ENCODE measurements around the gene ZNF746.
"Not testable (repeated sequence)": the region's sequence is repeated elsewhere in the genome, so short reads cannot be mapped to it uniquely, and the experiment has no call there.

The ZNF746 gene

DNA sequence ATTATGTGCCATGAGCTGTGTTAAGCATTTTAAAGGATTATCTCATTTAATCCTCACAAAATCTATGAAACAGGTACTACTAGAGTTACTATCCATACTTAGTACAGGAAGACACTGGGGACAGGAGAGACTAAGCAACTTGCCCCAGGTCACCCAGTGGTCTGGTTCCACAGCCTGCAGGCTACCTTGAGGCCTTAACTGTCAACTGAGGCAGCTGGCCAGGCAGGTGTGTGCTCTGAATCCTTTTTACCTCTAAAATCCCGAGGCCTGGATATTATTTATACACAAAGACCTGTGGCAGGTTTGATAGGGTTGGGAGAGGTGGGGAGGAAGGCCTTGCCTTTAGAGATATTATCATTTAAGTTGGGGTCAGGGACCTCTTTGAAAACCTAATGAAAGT lies 39.8 kb downstream of the ZNF746 start:
- no peak for DNase-seq

DNA sequence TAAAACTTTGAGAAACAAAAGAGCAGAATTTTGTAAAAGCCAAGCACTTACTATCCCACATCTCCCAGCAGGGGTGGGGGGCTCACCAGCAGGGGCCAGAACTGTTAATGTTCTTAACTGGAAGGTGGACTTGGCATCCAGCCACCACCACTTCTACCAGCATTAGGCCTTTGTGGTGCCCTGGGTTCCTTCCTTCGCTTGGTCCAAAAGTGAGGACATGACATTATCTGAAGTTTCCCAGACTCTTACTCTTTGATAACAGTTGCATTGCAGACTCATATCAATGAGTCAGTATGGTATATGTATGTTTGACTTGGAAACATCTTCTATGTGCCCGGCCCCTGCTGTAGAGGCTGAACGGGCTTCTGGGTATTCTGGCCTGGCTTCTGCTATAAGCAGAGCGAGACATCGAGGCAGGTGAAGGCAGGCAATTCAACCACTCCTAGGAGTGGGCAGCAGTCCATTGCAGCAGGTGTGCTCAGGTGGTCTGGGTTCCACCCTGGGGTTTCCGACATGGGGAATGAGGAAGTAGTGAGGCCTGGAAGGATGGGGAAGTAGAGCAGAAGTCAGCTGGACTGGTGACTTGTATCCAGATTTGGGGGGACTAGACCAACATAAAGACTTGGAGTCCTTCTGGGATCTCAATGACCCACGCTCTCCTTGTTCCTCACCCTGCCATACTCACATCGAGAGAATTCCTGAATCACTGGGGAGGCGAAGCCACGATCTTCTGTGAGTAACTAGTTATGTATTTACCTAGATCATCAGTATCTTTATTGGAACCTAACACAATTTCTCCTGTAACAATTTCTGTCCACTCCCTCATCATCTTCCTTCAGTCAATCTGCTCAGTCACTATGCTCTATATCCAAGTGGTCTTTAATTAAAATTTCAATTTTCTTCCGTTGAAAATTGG lies 40.8 kb downstream of the ZNF746 start:
- DNase-seq: peak; percentile 45

DNA sequence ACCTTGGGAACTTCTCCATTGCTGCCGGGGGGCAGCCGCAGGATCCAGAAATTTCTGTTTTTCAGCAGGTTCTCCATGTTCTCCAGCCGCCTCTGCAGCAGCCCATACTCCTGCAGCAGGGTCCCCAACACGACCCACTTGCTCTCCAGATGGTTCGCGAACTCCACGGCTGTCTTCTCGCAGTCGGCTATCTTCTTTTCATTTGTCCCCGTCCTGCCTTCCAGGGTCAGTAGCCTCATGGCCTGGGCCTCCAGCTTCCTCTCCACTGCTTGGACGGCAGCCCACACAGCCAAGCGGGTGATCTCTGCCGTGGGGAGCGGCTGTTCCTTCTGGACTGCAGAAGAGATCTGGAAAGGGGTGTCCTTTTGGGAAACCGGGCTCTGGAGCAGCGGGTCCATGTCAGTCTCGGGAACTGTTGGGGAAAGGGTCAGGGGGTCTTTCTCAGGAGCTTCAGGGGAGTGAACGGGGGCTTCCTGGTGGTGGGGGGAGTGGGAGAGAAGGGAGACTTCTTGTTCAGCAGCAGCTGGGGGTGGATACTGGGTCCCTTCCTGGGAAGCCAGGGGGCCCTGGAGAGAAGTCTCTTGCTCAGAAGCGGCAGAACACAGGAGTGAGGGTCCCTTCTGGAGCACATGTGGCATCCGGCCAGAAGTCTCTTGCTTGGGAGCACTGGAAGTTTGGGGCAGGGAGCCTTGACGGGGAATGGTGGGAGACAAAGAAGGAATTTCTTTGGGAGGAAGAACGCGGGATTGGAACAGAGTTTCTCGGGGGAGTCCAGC lies 42.2 kb downstream of the ZNF746 start:
- DNase-seq: no peak

DNA sequence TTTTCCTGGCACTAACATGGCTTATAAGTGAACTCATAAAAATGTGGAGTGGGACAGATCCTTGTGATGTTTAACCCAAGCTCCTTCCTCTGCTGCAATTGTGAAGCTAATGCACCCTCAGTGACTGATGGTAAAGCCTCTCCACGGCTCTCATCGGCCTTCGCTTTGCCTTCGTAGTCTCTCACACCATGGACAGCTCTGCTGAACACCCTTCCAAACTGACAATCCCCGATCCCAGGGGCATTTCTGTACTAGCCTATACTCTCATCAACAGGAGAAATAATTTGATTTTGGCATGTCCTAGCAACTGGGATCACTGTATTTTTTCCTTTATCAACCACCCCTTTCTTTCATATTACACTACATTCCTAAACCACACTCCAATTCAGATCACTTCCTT lies 42.9 kb downstream of the ZNF746 start:
- DNase-seq: no peak

DNA sequence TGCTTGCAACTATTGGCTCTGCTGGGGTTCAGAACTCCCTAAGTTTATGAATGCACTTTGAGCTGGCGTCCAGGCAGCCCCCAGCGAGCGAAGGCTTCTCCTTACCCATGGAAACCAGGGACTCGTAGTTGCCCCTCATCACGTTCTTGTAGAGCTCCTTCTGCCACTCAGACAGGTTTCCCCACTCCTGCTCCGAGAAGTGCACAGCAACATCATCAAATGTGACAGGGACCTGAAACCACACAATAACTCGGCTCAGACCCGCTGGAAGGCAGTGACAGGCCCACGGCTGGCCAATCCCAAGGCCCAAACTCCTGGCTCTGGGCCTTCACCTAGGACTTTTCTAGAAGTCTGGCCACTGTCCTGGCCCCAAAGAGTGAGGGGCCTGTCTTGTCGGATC lies 43.6 kb downstream of the ZNF746 start:
- DNase-seq: no peak

DNA sequence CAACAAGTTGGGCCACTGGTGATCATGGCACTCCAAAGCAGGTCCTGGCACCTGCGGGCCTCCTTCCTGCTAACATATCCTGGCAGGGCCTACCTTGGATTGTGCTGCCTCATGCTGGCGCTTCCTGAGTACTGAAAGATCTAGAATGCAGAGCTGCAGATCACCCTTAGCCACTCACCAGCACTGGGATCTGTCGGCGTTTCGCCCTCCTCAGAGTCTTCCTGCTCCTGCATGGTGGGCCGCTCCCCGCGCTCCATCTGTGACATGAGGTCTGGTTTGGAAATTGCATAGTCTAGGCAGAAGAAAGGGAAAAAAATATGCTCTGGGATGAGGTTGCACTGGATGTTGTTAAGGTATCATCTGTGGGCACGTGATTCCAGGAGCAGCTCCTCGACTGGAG lies 46.8 kb downstream of the ZNF746 start:
- no peak for DNase-seq

DNA sequence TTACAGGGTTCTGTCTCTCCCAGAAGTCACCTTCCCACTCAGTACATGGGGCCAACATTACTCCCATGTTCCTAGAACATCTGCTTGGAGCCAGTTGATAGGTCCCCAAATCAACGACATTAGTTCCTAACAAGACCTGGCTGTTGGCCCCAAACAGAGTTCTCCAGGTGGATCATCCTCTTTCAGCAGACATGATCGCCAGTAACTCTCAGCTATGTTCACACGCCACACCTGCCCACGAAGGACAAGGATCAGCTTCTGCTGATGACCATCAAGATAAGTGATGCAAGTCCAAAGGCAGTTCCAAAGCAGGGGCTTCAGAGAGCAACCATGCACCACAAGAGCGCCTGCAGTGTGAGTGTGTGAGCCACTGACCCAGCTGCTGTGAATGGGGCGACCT lies 47.7 kb downstream of the ZNF746 start:
- no peak for DNase-seq

DNA sequence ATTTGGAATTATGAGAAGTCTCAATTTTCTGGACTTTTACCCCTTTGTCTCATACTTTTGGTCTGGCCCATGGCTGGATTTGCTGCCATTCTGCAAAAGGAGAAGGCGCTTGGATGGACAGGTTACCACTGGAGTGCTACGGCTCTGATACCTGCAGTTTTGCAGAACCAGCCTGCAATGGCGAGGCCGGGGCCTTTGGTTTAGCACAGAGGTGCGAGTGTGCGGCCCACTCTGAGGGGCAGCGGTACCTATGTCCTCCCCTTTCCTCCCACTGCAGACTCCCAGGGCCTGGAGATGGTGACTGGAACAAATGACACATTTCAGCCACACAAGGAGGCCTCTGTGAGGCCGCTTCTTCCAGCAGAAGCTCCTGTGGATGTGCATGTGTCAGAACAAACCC lies 48.6 kb downstream of the ZNF746 start:
- no peak for DNase-seq

DNA sequence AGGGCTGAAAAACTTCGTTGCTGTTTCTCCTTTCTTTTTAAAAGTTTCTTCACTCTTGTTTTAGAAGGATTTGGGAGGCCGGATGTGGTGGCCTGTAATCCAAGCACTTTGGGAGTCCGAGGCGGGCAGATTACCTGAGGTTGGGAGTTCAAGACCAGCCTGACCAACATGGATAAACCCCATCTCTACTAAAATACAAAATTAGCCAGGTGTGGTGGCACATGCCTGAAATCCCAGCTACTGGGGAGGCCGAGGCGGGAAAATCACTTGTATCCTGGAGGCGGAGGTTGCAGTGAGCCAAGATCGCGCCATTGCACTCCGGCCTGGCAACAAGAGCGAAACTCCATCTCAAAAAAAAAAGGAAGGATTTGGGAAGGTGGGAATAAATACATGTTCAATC lies 51.6 kb downstream of the ZNF746 start:
- not testable (repeated sequence) for DNase-seq

DNA sequence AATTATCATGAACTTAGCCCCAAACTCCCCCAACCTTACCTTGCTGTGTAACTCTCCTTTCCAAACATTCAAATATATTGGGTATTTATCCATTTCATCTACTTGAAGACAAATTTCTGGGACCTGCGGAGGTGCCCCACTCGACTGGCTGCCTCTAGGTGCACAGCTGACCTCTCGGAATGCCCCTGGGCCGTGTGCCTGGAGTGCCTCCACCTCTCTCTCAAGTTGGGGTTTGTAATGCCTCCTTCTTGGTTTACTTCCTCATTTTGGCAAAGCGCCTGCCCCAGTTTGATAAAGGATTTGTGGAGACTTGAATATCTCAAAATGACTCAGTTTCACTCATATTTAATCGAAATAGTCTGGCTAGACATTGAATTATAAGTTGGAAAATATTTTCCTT lies 53.3 kb downstream of the ZNF746 start:
- DNase-seq: peak; percentile 77

DNA sequence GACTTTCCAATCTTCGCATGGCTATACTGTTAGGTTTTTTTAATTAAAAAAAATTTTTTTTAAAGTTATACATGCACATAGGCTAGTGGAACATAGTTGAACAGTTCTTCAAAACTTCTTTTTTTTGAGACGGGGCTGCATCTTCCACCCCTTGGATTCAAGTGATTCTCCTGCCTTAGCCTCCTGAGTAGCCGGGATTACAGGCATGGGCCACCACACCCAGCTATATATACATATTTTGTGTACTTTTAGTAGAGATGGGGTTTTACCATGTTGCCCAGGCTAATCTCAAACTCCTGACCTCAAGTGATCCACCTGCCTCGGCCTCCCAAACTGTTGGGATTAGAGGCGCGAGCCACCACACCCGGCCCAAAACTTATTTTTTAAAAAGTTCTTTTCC lies 54.1 kb downstream of the ZNF746 start:
- DNase-seq: no peak

DNA sequence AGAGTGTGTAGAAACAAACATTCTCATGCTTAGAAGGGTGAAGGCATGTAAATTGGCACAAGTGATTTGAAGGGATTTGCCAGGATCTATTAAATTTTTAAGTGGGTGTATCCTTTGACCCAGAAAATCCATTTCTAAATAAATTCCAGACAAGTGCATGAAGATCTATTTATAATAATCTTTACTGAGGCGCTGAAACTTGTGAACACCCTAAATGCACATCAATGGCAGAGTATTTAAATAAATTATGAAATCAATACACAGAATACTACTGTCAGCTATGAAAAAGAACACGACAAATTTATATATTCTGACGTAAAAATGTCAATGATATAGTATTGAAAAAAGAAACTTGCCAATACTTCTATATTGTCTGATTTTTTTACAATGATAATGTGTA lies 54.7 kb downstream of the ZNF746 start:
- no peak for DNase-seq

DNA sequence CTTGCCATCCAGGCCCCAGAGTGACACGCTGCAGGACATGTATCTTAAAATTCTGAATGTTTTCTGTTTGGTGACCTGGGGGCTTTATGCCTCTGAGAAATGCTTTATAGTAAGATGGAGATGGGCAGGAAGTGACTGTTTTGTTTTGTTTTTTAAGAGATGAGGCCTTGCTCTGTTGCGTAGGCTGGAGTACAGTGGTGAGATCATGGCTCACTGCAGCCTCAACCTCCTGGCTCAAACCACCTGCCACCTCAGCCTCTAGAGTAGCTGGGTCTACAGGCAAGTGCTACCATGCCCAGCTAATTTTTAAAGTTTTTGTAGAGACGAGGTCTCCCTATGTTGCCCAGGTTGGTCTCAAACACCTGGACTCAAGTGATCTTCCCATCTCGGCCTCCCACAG lies 57.4 kb downstream of the ZNF746 start:
- no peak for DNase-seq

DNA sequence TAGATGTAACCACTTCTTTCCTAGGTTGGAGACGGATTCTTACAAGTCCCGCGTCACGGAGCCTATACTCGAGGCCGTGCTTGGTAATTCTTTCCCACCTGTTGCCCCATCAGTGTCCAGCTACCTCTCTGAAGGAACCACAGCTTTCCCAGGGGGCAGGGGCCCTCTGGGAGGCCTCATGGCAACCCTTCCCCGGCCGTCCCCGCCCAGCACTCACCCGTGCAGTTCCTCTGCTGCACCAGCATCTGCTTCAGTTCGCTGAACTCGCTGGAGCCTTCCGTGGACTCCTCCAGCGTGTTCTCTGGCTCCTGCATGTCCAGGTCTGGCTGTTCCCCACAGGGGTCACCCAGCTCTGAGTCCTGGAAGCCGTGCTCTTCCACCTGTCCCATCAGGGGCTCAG lies 61.3 kb downstream of the ZNF746 start:
- no peak for DNase-seq

DNA sequence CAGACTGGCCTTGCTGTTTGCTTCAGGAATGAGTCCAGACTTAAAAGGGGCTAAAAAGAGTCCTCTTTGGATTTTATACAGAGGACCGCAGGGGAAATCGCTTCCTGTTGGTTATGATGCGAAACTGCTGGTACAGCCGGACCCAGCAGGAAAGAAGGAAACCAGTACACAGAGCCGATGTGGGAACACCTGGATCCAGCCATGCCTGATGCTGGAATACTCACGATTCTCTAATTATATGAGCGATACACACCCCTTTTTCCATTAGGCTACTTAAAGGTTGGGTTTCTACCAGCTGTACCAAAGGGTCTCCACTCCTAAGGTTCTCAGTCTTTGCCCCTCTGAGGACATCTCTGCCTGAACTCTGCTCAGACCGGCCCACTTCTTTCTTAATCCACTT lies 64.5 kb downstream of the ZNF746 start:
- no peak for DNase-seq

DNA sequence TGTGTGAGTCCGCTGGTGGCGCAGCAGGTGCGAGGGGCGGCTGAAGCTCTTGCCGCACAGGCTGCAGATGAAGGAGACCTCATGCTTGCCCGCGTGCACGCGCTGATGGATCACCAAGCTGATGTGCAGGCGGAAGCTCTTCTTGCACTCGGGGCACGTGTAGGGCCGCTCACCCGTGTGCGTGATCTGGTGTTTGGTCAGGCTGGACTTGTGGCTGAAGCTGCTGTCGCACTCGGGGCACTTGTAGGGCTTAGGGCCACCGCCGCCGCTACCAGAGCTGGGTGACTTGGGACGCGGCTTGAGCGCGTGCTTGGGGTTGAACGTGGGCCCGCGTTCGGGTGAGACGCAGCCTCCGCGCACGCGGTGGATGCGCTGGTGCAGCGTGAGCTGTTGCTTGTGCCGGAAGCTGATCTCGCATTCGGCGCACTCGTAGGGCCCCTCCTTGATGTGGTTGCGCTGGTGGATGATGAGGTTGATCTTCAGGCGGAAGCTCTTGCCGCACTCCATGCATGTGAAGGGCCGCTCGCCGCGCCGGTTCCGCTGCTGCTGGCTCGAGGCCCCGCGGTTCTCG lies 65.4 kb downstream of the ZNF746 start:
- DNase-seq: no peak

DNA sequence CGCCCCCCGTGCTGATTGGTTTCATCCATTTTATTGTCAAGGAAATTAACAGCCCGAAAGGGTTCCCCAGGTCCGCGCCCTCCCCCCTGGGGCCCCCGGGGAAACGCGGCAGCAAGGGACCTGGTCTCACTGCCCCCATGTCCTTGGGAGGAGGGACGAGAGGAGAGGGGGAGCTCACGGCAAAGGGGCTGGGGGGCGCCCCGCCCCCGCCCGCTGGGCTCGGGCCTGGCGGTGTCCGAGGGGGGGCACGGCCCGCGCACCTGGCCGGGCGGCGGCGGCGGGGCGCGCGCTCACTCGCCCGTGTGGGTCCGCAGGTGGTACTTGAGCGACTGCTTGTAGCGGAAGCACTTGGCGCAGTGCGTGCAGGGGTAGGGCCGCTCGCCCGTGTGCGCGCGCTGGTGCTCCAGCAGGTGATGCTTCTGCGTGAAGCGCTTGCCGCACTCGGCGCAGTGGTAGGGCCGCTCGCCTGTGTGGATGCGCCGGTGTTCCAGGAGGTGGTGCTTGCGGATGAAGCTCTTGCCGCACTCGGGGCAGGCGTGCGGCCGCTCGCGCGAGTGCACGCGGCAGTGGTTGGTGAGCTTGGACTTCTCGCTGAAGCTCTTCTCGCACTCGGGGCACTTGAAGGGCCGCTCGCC lies 66.0 kb downstream of the ZNF746 start:
- no peak for DNase-seq

DNA sequence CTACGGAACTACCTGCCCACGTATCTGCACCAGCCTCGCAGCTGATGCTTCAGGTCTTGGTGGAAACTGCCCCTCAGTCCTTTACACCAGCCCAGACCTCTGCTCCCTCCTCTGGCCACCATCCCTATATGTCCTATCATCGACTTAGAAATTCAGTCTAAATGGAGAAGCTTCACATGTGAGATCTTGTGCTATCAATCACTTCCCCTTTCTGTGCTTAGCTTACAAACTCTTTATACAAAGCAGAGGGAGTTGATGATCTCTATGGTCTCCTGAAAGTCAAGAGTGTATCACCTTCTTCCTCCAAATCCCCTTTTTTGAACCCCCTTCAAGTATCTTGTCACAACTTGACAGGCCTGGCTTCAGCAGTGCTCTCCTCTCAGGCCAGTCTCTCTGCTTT lies 67.4 kb downstream of the ZNF746 start:
- peak; percentile 50 for DNase-seq

DNA sequence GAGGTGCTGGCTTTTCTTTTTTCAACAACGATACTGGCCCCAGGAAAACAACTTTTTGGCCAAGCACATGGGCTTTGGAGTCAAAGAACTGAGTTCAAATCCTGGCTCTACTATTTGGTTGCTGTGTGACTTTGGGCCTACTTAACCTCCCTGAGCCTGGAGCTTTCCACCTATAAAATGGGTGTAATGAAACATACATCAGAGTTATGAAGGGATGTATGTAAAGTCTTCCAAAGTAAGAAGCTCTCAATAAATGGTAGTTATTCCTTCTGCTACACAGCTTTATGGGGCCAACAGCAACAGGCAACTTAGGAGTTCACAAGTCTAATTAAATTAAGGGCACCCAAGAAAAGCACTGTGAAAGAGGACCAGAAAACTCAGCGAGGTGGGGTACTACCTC lies 69.7 kb downstream of the ZNF746 start:
- DNase-seq: no peak

DNA sequence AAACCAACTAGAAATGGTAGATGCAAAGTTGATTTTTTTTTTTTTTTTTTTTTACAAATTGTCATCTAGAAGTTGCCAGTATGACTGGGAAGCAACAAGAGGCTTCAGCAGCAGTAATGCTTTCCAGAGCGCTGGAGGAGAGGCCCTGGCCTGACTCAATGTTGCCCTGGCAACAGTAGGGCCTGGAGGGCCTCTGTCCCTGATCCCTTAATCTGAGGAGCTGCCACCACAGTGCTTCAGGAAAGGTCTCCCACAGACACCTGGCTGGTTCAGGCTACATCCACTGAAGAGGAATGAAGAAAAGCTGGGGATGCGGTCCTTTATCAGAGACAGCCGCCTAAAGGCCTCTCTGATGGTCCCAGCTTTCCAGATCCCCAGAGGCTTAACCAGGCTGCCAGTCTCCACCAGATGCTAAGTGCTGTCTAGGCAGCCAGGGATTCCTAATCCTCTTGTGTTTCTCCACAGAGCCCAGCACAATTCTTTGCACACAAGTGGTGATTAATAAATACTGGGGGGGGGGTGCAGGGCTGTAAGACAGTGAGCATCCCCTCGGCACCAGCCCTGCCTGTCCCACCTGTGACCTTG lies 70.4 kb downstream of the ZNF746 start:
- no peak for DNase-seq

DNA sequence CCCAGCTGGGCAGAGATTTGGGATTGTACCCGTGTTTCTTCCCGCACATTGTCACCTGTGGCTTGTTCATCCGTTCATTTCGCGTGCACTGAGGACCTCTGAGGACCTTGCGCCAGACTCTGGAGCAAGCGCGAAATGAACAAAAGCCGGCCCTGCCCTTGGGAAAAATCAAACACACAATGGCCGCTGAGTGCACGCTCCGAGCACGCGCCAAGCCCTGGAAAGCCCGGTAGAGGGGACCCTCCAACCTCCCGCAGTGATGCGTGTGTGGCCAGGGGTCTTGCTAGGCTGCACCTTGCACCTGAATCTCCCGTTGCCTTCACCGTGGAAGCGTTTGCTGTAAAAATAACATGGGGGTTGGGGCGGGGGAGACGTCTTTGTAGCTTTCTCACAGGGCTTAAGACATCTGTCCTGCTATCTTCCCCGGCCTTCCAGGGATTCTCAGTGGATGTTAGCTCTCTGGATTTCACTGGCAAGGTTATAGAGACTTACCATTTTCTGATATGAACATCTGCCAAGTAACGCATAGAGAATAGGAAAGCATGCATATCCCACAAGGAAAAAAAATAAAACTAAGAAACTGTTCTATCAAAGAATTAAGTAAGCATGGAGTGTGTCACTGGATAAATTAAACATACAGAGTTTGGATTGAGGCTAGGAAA lies 74.0 kb downstream of the ZNF746 start:
- DNase-seq: no peak

DNA sequence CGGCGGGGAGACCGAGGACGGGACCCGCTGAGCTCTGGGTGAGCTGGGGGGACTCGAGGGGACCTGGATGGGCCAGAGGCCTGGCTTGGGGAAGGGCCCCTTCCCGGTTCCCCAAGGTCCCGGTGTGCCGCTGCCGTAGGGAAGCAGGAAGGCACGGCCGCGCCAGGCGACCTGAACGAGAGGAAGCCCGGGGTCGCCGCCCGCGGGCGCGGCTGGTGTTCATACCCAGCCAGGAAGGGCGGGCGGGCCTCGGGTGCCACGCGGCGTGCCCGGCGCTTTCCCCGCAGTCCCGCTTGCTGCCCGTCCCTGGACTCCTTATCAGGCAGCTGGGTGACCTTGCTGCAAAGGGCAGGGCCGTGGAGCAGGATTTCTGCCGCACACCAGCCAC lies 74.7 kb downstream of the ZNF746 start:
- DNase-seq: peak; percentile 37
